ENCODE results near the gene MACROD1.

The MACROD1 gene

GRCh38 chr11:64027651-64028397 is 138.1 kb downstream of the MACROD1 start:
- DNase-seq, result no peak

GRCh38 chr11:64026575-64027205 is 139.2 kb downstream of the MACROD1 start:
- no peak for DNase-seq

- no peak for DNase-seq
These were observed 140.7 kb downstream of the MACROD1 start for GRCh38 chr11:64025205-64025604.

- no peak for DNase-seq
These were observed 141.9 kb downstream of the MACROD1 start for GRCh38 chr11:64023712-64024710.

- DNase-seq, result no peak
These were observed 143.7 kb downstream of the MACROD1 start for GRCh38 chr11:64022125-64022784.

- DNase-seq, result no peak
These were observed 144.2 kb downstream of the MACROD1 start for GRCh38 chr11:64021757-64022093.

- no peak for DNase-seq
These were observed 144.7 kb downstream of the MACROD1 start for GRCh38 chr11:64020976-64021756.

- no peak for DNase-seq
These were observed 146.5 kb downstream of the MACROD1 start for GRCh38 chr11:64019106-64020037.

- no peak for DNase-seq
These were observed 147.6 kb downstream of the MACROD1 start for GRCh38 chr11:64018310-64018709.

GRCh38 chr11:64017945-64018224 is 148.0 kb downstream of the MACROD1 start:
- DNase-seq, result no peak

- no peak for DNase-seq
These were observed 149.7 kb downstream of the MACROD1 start for GRCh38 chr11:64015935-64016845.

GRCh38 chr11:64015510-64015909 is 150.4 kb downstream of the MACROD1 start:
- no peak for DNase-seq

- no peak for DNase-seq
These were observed 151.6 kb downstream of the MACROD1 start for GRCh38 chr11:64014356-64014755.

GRCh38 chr11:64013141-64013896 is 152.6 kb downstream of the MACROD1 start:
- DNase-seq, result no peak

GRCh38 chr11:64011371-64011770 is 154.5 kb downstream of the MACROD1 start:
- DNase-seq, result no peak

GRCh38 chr11:64010783-64011182 is 155.1 kb downstream of the MACROD1 start:
- no peak for DNase-seq

GRCh38 chr11:64009710-64010109 is 156.2 kb downstream of the MACROD1 start:
- DNase-seq, result no peak

GRCh38 chr11:64008914-64009633 is 156.8 kb downstream of the MACROD1 start:
- DNase-seq, result no peak

Measured in NK-92 treated with Interleukin-12 subunit alpha and Interleukin-12 subunit beta, amount 100 ng/mL, for 24 hours (cell line).